ENCODE measurements around the gene CMSS1.

Gene CMSS1

DNA sequence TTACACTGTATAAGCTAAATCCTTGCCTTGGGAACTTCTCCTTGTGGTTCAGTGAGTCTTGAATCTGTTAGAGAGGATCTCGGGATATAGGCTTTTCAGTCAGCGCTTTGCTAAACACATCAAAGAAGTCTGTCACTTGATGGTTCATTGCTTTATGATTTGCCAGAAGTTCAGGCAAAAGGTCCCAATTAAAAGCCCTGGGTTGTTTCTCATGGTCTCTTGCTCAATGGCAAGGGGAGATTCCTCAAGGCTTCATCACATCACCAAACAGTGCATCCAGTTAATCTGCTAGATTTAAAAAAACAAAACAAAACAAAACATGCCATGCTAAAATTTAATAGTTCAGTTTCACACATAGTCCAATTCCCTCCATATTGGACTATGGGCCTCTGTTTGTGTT lies 181.9 kb downstream of the CMSS1 start:
- TF ChIP-seq CTCF (IDR thresholded peaks at IDR 0.05; ENCODE audit: borderline replicate concordance, insufficient read depth, low read depth, low read length) = no peak

GRCh38 chr3:100001083-100001482 lies 183.4 kb downstream of the CMSS1 start:
- no peak for TF ChIP-seq CTCF (IDR thresholded peaks at IDR 0.05; ENCODE audit: borderline replicate concordance, insufficient read depth, low read depth, low read length)
- no peak overlapping the region for H3K4me3 ChIP-seq (ENCODE audit: low read depth, low read length)

More for the DNA sequence above, 181.9 kb downstream of the CMSS1 start:
- no peak overlapping the region for H3K4me3 ChIP-seq (ENCODE audit: low read depth, low read length)

DNA sequence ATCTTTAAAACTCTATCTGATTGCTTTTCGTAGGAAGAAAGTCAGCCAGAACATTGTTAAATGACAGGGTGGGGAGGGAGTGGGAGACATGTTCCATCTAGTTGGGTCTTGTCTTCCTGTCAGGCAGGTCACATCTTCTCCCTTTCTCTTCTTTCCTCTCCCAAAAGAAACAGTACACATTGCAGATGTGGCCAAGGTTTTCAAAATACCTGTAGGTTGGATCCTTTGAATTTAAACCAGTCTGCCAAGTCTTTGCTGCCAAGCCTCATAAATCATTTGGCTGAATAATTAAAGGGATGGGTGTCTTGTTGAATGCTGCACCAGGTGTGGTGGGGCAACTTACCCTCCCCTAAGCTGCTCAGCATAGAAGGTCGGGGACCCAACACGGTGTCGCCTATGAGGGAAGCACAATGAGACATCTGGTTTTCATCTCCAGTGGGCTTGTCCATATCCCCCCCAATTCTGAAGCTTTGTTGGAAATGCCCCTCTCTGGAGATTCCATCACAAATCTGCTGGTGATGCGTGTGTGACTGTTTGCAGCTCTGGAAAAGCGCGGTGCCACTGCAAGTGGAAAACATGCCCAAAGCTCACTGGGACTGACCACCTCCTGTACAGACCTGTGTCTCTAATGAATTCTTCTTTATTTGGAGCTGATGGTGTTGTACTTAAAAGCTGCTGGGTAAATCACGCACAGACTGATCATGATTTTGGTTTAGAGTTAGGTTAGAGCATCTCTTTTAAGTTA lies 184.0 kb downstream of the CMSS1 start:
- H3K4me3 ChIP-seq (ENCODE audit: low read depth, low read length) = no peak overlapping the region
- no peak for TF ChIP-seq CTCF (IDR thresholded peaks at IDR 0.05; ENCODE audit: borderline replicate concordance, insufficient read depth, low read depth, low read length)

DNA sequence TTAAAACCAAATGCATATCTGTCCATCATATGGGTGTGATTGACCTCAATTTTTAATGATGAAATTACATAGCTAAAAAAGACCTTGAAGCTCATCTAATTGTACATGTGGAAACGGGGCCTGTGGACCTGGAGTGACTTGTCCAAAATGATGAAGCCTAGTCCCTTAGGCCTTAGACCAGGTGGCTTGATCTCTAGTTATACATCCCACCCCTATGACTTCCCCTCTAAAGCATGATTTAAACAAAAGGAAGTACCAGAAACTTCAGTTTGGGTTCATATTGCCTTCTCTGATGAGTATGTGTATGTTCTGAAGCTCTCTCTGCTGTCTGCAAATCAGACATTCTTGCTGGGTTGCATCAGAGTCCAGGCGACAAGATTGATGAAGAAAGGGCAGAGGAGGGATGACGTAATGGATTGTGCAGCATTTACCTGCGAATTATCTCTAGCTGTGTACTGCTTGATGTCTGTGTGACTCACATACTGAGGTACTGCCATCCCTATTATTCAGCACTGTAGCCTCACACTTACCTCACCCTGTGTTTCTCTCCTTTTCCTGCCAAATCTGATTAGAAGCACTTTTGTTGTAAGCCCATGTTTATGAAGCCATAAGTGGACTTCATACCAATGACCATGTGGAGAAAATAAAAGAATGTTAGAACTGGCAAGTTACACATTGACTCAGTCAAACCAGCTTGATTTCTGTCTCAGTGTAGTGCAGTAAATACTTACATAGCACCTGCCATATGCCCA lies 185.1 kb downstream of the CMSS1 start:
- no peak for TF ChIP-seq CTCF (IDR thresholded peaks at IDR 0.05; ENCODE audit: borderline replicate concordance, insufficient read depth, low read depth, low read length)
- H3K4me3 ChIP-seq (ENCODE audit: low read depth, low read length) = no peak overlapping the region

DNA sequence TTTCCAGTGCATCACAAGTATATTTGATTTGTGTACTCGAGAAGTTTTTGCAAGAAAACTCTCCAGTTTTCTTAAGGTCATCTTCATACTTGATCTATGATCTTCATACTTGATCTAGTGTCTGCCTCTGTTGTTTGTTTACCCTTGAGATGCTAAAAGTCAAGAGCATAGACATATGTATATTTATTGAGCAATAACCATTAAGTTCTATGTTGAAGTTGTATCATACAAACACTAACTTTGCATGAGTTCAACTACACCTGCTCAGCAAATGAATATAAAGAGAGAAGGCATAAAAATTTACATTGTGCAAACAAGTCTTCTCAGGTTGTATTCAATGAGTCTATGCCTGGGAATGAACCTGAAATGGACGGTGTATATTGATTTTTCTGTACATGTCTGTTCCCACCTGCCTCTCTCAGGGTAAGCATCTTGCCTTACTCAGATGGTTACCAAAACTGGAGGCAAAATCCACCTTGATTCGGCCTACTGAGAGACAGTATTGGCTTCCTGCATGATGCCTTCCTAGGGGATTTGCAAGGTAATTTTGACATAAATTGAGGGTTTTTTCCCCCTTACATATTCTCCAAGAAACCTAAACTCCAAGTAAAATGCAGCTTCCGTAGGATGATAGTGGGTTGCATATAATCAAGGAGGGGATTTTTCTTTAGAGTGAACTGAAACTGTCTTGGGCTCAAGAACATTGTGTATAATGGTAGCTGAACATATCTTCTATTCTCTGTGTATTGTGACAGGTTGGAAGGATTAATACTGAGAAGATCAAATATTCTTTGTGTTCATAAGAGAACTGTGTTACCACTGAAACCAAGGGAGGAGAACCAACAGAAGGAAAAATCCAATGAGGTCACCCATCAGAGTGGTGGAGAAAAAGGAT lies 186.2 kb downstream of the CMSS1 start:
- no peak for TF ChIP-seq CTCF (IDR thresholded peaks at IDR 0.05; ENCODE audit: borderline replicate concordance, insufficient read depth, low read depth, low read length)

DNA sequence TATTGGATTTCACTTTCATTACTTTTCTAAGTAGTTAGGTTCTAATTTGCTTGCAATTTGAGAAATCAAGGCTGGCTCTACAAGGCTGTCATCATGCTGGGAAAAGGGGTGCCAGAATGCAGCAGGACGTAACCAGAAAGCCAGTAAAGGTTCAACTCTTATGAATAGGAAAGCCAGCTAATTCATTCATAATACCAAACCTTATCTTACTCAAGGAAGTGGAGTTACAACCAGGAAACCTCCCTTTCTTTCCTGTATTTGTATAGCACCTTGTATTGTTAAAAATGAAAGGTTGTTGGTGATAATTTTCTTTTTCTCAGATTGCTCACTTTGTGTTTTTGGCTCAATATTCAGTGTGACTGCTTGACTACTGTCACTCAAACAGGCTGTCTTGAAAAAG lies 187.3 kb downstream of the CMSS1 start:
- no peak for TF ChIP-seq CTCF (IDR thresholded peaks at IDR 0.05; ENCODE audit: borderline replicate concordance, insufficient read depth, low read depth, low read length)
- no peak overlapping the region for H3K4me3 ChIP-seq (ENCODE audit: low read depth, low read length)

More for the DNA sequence above, 186.2 kb downstream of the CMSS1 start:
- no peak overlapping the region for H3K4me3 ChIP-seq (ENCODE audit: low read depth, low read length)
